Dedifferentiated amniotic fluid mesenchymal stem cell (primary cell): ENCODE data around the gene TLX2.
"Not testable (repeated sequence)": the region's sequence is repeated elsewhere in the genome, so short reads cannot be mapped to it uniquely, and the experiment has no call there.

Experiments used
- DNase-seq: peaks from one replicate; pipeline ENCODE4 v3.0.0-alpha.2; 2016; ENCODE audit errors: extremely low spot score

Gene TLX2

GRCh38 chr2:74554820-74555531, 40.7 kb downstream of the TLX2 start:
- DNase-seq = no peak

GRCh38 chr2:74555610-74556103, 41.4 kb downstream of the TLX2 start:
- DNase-seq = no peak

- no peak for DNase-seq
Observed at GRCh38 chr2:74556159-74556558, 41.9 kb downstream of the TLX2 start.

- no peak for DNase-seq
Observed at GRCh38 chr2:74556831-74557370, 42.7 kb downstream of the TLX2 start.

- DNase-seq = no peak
Observed at GRCh38 chr2:74558284-74559230, 44.3 kb downstream of the TLX2 start.

- DNase-seq = no peak
Observed at GRCh38 chr2:74559912-74560311, 45.7 kb downstream of the TLX2 start.

GRCh38 chr2:74560591-74560990, 46.3 kb downstream of the TLX2 start:
- no peak for DNase-seq

GRCh38 chr2:74561022-74561421, 46.8 kb downstream of the TLX2 start:
- DNase-seq = not testable (repeated sequence)

GRCh38 chr2:74562126-74562775, 48.0 kb downstream of the TLX2 start:
- DNase-seq = no peak

- no peak for DNase-seq
Observed at GRCh38 chr2:74564222-74564621, 50.0 kb downstream of the TLX2 start.

- no peak for DNase-seq
Observed at GRCh38 chr2:74566076-74566753, 52.0 kb downstream of the TLX2 start.

- peak; percentile 92 for DNase-seq
Observed at GRCh38 chr2:74566754-74567085, 52.5 kb downstream of the TLX2 start.
